Stimulated activated CD8-positive, alpha-beta memory T cell treated with anti-CD3 and anti-CD28 coated beads, Interleukin-4, amount 100 ng/mL, for 48 hours (primary cell): ENCODE measurements around the gene GPHN.
A peak's percentile ranks its signal among the peaks of the same experiment; 100 is the strongest.

Experiments
- DNase-seq: peaks from one replicate; pipeline ENCODE4 v3.0.0-alpha.2; 2020

The GPHN gene

DNA sequence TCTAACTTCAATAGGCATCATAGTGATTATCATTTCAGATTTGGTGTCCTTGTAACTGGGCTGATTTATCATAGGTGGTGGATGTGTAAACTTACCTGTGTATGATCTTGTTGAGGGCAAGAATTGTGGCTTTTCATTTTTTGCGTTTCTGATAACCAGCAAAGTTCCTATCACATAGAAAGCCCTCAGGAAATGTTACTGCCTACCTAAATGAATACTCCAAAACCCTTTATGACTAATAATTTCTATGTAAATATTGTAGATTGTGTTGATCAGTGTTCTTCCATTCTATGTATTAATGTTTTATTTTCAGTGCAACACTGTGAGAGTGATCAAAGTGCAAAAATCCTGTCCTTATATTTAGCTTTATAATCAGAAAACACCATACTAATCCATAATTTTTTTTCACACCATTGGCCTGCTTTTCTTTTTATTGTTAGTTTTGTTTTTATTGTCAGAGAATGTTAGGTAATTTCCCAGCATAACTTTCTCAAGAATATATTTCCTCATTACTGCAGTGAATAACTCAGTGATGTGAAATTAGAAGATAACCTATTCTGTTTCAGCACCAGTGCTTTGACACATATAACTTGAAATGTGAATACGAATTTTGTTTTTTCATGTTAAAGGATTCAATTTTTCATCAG lies 94.1 kb downstream of the GPHN start:
- no peak for DNase-seq

DNA sequence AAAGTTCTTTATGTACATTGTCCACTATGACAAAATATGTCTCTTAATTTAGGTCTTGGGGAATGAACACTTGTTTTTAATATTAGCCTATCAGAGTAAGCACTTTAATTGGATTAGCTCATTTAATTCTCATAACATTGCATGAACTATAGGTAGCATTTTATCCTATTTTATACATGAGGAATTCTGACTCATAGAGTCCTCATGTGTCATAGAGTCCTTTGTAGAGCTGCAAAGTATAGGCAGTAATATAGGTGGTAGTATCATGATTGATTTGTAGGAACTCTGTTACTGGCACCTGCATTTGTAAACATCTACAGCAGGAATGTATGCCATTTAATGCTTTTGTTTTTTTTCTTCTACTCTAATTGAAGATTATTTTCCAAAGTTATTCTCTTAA lies 96.0 kb downstream of the GPHN start:
- DNase-seq: no peak

DNA sequence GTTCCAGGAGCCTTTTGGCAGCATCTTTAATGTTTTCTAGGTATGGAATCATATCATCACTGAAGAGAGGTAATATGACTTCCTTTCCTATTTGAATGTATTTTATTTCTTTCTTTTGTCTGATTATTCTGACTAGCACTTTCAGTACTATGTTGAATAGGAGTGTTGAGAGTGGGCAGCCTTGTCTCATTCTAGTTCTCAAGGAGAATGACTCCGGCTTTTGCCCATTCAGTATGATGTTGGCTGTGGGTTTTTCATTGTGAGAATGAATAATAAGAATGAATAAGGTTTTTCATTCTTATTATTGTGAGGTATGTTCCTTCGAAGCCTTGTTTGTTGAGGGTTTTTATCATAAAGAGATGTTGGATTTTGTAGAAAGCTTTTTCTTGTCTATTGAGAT lies 98.9 kb downstream of the GPHN start:
- DNase-seq: no peak

DNA sequence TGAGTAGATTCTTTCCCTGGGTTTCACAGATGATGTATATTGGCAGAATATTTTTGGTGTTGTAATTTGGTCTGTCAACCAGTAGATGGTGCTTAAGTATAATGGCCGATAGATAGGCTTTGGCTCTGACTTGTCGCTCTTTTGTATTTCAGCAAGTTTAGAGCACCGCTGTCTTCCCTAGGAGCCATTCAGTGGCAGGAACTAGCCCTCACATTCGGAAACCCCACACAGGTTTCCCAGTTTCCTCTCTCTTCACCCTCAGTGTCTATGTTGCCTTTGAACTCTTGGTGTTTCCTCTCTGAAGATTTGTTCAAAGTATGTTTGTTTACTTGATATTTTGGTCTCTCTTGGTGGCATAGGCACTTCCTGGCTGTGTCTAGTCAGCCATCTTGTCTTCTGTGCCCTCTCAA lies 102.2 kb downstream of the GPHN start:
- DNase-seq: no peak

DNA sequence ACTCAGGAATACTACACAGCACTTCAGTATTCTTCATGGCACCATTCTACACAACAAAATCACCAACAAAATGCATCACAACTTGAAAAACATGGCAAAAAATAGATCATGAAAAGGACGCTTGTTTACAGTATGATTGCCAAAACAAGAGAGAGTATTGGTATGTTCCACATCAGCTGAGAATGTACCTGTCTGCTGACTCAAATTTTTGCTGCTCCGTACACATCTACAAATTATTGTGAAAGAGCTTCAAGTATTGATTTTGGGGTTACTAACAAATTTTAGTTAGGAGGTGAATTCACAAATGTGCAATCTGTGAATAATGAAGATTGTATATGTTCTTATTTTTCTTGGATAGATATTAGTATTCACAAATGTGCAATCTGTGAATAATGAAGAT lies 105.4 kb downstream of the GPHN start:
- no peak for DNase-seq

DNA sequence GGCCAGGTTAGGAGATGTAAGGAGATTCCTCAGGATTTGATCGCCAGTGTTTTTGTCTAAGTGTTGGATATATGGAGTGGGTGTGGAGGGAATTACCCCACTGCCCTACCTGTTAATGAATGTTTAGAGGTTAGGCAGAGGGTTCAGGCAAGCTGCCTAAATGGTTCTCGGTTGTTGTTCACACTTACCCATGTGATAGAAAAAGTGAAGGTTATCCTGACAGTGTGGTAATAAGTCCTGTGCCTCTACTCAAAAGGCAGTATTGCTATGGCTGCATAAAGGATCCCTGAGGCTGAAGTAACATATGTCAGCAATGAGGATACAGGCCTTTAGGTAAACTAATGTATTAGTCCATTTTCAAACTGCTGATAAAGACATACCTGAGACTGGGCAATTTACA lies 112.0 kb downstream of the GPHN start:
- DNase-seq: no peak

DNA sequence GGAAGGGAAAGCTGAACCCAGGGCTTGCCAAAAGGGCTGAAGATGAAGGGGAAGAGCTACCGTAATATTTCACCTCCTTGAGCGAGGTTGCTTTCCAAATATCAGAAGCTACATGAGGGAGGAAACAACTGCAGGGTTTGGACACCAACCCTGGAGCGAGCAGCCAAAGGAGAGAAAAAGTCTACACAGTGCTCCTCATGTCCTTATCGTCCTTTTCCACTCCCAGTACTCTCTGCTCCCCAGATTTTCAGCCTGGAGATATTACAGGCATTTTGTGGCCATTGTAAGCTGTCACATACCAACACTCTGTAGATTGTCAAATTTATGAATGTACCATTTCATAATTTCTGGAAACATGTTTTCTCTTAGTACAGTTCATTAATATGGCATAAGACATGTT lies 115.9 kb downstream of the GPHN start:
- no peak for DNase-seq

DNA sequence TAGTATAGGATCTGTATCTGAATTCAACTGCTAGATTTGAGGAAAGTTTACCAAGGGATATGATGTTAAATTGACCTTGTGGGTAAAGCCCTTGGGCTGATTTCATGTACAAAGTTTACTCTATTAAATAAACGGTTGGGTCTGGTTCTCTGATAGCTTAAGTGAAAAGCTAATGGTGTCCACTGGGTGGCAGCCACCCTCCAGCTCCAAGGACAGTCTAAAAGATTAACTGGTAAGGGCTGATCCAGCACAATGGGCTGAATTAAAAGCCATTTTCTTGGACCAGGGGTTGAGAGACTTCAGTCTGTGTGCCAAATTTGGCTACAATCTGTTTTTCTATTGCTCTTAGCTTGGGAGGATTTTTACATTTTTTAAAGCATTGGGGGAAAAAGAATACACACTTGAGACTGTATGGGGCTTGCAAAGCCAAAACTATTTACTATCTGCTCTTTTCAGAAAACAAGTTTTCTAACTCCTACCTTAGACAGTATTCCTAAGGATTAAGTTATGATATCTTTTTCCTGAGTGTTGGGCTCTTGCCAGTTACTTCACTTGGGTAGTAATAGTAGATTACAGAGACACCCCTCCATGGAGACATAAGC lies 116.5 kb downstream of the GPHN start:
- DNase-seq: peak; percentile 46

DNA sequence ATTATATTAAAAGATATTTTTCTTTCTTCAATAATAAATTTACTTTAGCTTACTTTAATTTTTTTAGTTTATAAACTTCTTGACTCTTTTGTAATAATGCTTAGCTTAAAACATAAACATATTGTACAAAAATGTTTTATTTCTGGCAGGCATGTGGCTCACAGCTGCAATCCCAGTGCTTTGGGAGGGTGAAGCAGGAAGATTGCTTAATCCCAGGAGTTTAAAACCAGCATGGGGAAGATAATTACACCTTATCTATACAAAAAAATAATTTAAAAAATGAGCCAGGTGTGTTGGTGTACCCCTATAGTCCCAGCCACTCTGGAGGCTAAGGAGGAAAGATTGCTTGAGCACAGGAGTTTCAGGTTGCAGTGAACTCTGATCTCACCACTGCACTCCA lies 120.7 kb downstream of the GPHN start:
- no peak for DNase-seq

DNA sequence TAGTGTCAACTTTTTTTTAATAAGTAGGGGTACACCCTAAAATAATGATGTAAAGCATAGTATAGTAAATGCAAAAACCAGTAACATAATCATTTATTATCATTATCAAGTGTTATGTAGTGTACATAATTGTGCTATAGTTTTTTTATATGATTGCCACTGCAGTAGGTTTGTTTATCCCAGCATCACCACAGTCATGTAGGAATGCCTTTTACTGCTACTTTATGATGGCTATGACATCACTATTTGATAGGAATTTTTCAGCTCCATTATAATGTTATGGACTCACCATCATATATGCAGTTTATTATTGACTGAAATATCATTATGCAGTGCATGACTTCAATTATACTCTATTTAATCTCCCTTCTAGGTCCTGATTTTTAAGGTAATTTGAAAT lies 121.6 kb downstream of the GPHN start:
- DNase-seq: no peak

DNA sequence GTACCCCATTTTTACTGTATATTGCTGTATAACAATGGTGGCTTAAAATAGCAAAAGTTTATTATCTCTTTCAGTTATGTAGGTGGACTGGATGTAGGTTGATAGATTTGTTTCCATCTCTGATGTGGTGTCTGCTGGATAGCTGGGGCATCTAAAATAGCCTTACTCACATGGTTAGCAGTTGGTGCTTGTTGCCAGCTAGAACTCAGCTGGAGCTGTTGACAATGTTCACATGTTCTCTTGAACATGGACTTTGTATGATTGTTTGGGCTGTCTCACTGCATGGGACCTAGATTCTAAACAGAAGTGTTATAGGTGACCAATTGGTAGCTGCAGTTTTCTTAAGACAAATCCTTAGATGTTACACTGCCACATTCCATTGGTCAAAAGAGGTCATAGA lies 126.9 kb downstream of the GPHN start:
- DNase-seq: no peak

DNA sequence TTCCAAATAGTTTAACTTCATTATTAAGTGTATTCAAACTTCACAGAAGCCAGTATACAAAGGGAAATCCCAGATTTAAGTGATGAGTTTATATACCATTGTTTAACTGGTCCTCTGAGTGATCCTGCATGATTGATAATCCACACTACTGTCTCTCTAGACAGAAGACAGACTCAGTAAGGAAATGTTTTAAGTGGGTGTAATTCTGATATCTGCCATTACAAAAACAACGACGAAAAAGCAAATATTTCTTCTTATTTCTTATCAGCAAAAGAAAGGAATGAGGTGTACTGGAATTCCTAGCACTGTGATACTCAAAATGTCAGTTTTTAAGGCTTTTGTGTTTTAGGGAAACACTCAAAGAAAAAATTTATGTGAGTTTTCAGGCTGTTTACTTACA lies 127.5 kb downstream of the GPHN start:
- no peak for DNase-seq

DNA sequence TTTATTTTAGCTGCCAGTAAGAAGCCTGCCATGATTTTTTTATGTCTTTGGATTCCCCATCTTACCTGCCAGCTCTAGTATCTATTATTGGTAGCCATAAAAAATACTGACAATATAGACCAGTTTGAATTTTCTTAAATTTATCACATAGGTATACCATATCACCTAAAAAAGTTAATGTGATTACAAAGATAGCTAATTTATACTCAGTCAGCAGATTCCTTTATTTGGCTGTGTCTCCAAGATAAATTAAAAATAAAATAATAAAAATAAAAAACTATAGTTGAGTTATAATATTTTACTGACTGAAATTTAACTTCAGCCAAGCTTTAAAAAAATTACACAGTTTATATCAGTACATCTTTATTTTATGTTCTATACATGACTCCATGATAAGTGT lies 128.3 kb downstream of the GPHN start:
- no peak for DNase-seq

DNA sequence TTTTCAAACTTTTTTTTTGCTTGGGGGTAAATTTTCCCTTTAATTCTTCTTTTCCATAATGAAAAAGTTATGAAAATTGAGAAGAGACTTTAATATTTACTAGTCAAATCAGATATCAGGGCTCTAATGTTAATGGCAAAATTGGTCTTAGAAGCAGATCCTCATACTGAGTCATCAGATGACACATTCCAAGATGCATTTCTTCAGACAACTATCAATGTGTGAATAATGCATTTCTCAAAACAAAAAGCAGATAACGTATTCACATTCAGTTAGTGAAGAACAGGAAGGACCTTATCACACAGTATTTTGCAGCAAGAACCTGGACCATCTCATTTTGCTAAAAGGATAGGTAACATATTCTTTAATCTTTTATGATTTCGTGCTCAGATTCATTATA lies 130.7 kb downstream of the GPHN start:
- no peak for DNase-seq

DNA sequence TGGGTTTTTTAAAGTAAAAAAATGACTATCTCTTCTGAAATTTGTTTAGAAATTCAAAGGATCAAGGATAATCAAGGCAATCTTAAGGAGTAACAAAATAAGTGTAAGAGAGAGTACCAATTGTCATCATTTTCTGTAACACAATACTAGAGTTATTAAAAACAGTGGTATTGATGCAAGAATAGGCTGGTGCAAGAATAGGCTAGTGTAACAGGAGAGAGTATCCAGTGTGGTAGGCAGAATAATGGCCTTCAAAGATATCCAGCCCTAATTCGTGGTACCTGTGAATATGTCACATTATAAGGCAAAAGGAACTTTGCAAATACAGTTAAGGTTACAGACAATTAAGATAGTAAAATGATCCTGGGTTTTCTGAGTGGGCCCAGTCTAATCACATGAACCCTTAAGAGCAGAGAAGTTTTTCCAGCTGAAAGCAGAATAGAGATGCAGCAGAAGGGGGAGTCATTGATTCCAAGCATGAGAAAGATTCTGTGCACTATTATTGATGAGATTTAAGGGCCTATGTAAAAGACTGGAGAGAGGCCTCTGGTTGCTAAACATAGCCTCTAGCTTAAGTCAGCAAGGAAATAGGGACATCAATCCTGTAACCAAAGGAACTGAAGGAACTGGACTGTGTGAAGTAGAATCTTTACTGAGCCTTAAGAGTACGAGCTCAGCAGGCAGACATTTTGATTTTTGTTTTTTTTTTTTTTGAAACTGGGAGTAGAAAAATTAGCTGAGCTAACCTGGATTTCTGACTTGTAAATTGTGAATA lies 134.1 kb downstream of the GPHN start:
- DNase-seq: no peak

DNA sequence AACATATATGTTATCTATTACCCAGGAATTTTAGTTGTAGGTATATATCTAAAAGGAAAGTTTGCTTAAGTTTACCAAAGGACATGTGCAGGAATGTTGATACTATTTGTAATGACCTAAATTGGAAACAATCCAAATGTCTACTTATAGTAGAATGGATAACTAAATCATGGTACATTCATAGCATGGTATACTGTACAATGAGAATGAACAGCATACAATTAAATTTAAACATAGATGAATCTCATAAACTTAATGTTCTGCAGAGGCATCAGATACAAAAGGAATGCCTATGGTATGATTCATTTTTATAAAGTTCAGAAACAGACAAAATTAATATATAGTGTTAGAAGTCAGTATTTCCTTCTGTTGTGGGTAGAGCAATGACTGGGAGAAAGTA lies 135.4 kb downstream of the GPHN start:
- DNase-seq: no peak

DNA sequence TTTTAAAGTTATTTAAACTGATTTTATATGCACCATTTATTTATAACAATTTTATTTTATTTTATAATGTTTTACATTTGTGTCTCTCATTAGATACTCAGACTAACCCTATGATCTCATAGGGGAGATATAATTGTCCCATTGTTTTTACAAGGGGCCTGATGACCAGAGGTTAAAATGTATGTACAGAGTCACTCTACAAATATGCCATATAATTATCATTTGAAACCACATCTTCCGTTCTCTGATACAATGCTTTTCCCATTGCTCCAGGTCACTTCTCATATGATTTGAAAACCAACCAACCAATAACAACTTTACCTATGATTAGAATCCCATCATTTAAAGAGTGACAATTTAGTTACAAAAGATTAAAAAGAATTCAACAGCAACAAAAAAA lies 137.8 kb downstream of the GPHN start:
- no peak for DNase-seq

DNA sequence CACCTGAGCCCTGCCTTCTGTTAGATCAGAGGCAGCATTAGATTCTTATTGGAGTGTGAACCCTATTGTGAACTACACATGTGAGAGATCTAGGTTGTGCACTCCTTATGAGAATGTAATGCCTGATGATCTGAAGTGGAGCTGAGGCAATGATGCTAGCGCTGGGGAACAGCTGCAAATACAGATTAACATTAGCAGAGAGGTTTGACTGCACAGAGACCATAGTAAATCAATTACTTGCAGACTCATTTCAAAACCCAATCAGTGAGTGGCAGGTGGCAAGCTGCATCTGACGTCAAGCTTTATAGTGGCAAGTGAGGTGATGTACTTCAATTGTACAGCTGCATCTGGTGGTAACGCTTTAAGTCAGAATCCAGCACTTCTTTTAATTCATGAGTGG lies 141.6 kb downstream of the GPHN start:
- DNase-seq: no peak

DNA sequence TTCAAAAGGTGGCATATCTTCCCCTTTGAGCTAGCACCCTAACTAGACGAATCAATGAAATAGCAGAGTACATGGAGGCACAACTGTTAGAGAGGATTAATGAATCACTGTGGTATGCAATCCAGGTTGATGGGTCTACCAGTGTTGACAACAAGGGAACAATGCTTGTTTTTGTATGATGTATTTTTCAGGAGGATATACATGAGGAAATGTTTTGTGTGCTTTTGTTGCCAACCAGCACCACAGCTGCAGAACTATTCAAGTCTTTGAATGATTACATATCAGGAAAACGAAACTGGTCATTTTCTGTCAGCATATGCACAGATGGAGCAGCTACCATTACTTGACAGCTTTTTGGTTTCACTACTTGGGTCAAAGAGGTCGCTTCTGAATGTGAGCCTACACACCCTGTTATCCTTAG lies 142.6 kb downstream of the GPHN start:
- no peak for DNase-seq

DNA sequence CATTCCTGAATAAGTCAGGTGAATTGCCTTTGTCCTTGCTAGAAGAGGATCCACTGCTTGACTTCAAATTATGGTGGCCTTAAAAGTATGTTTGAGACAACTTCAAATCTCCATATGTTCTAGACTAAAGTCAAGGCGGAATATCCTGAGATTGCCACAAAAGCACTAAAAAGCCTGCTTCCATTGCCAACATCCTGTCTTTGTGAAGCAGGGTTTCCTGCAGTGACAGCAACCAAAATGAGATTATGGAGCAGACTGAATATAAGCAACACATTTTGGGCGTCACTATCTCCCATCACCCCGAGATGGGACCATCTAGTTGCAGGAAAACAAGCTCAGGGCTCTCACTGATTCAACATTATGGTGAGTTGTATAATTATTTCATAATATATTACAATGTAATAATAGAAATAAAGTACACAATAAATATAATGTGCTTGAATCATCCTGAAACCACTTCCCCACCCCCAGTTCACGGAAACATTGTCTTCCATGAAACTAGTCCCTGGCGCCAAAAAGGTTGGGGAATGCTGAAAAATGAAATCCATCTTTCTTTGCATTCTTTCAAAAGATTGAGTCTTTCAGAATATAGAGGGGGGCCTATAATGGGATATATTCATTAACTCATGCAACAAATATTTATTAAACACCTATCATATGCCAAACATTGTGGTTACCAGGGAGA lies 143.7 kb downstream of the GPHN start:
- DNase-seq: no peak

DNA sequence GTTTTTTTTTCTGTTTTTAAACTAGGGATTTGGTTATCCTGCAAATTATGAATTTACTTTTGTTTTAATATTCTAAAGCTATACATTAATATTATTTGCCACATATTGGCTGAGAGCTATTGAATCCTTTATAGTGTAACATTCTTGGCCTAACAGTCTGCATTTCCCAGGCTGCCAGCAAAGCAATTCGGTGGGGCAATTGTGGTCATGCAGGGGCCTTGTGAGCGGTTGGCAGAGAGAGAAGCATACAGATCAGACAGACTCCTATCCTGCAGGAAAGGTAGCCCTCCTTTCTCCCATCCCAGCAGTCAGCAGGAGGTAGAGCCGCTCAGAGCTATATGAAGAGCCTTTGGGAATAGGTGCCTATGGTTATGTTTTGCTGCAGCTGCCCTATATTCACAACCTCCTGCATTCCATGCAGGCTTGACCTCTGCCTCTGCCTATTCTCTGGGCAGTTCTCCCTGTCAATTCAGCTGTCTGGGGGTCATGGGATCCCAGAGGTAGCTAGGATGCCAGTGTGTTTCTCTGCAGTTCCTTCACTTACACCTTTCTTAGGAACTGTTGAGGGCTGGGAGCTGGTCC lies 144.7 kb downstream of the GPHN start:
- DNase-seq: no peak

DNA sequence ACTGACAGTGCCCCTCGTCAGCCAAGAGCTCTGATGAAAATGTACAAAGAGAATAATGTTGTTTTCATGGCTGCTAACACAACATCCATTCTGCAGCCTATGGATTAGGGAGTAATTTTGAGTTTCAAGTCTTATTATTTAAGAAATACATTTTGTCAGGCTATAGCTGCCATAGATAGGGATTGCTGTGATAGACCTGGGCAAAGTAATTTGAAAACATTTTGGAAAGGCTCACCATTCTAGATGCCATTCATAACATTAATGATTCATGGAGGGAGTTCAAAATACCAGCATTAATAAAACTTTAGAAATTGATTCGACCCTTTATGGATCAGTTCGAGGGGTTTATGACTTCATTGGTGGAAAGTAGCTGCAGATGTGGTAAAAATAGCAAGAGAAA lies 149.8 kb downstream of the GPHN start:
- DNase-seq: no peak

DNA sequence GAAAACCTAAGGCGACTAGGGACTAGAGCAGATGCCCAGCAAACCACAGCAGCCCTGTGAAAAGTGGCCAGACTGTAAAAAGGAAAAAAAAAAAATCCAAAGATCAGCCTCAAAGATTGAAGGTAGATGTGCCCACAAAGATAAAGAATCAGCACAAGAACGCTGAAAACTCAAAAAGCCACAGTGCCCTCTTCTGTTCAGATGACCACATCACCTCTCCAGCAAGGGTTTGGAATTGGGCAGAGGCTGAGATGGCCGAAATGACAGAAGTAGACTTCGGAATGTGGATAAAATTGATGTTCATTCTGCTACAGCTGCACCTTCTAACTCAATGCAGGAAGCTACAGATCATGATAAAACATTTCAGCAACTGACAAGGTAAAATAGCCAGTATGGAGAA lies 154.4 kb downstream of the GPHN start:
- no peak for DNase-seq

DNA sequence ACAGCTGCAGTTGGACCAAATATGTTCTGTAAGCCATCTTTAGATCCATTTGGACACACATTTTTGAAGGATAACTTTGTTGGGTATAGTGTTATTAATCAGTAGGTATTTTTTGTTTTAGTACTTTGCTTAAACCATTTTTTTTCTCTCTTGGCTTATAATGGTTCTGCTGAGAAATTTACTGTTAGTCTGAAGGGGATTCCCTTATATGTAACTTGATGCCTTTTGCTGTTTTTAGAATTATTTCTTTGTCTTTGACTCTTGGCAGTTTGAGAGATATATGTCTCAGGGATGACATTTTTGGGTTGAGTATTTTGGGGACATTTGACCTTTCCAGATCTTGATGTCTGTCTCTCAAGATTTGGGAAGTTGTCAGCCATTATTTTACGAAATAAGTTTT lies 169.8 kb downstream of the GPHN start:
- no peak for DNase-seq
